Activated naive CD4-positive, alpha-beta T cell treated with anti-CD3 and anti-CD28 coated beads, Interleukin-2, amount 50 U/mL, for 72 hours (primary cell): Measurements from ENCODE around the gene SH3BGRL2. TPM values are rescaled to one million over a fixed set of nuclear protein-coding genes. Genes with fewer than 3 reads are reported as not detected.
"Not testable (repeated sequence)": the region's sequence is repeated elsewhere in the genome, so short reads cannot be mapped to it uniquely, and the experiment has no call there.

Experiments
- ATAC-seq, 2 donors: fragments of 150-1000 bp; cut with Tn5 transposase; 2 replicates each; pipeline ENCODE4 v1.10.0; 2021; ENCODE audit warnings: mild to moderate bottlenecking in 2 of 2, moderate library complexity in 2 of 2
- DNase-seq, 2 donors: peaks; one replicate each; pipeline ENCODE4 v3.0.0; 2021 to 2022; ENCODE audit warnings: low spot score in 2 of 2
- H3K27ac Mint-ChIP-seq, 2 donors: one replicate each; pipeline ENCODE4 v1.8.0; 2022; ENCODE audit warnings: mild to moderate bottlenecking in 2 of 2, mixed read lengths in 2 of 2
- H3K36me3 Mint-ChIP-seq, 2 donors: one replicate each; pipeline ENCODE4 v1.8.0; 2022; ENCODE audit warnings: mixed read lengths in 2 of 2
- H3K9me3 Mint-ChIP-seq, 2 donors: one replicate each; pipeline ENCODE4 v1.8.0; 2022; ENCODE audit warnings: mixed read lengths in 2 of 2
- total RNA-seq, 2 donors: library from RNA; stranded (reverse); gene quantifications; one replicate each; pipeline ENCODE4 v1.2.3, GENCODE V29; 2022

The SH3BGRL2 gene
- total RNA-seq, 2 donors from 2014 or later = 0.32 to 0.64 TPM

DNA sequence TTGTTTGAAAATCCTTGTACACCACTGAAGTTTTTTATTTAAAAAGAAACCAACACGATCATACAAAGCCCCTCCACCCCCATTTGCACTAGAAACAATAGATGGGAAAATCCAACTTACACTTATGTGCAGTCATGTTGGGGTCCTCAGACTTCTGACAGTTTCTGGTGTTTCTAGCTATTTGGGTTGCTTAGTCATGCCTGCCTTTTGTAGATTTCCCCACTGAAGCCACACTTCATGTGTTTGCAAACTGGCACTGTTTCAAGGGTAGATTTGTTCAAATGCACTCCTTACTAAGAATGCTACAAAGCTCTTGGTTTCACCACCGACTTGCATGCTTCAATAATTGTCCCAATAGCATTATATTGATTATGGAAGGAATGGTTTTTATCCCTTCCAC lies 1.5 kb downstream of the SH3BGRL2 start:
- Mint-ChIP-seq H3K27ac (no peak overlapping the region), H3K9me3 (no peaks in the 10 kb centered on the region), H3K36me3 (peaks cover 0 to 6% of the 10 kb centered on the region in 2 donors)
- ATAC-seq (no peak), DNase-seq (no peak)

DNA sequence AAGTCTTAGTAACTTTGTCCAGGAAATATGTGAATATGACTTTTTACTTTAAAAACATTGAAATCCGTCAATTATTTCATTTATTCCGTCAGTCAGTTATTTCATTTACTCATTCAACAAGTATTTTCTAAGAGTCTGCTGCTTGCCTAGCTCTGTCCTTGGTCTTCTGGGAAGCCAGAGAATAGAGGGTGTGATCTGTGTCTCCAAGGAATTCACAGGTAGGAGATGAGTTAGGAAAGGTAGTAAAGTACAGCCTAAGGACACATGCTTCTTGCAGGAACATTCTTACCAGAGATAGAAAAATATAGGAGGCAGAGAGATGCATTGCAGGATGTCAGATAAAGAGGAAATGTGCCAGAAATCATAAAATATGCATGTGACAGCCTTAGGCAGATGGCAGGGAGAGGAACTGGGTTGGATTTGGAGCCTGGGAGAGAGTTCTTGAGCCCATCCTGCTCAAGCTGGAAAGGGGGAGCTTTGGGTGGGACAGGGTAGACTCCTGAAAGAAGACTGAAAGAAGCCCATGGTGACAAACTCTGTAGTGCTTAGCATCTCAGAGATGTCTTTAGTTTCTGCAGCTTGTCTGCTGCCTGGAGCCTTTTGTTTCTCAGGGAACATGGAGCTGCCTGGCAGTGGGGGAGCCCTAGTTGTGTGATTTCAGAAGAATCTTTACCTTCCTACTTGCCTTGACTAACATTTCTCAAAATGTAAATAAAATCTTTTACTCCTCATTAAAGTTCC lies 3.5 kb downstream of the SH3BGRL2 start:
- Mint-ChIP-seq H3K9me3 (no peaks in the 10 kb centered on the region), H3K27ac (no peak overlapping the region), H3K36me3 (peaks cover 0 to 6% of the 10 kb centered on the region in 2 donors)
- ATAC-seq = no peak
- DNase-seq = no peak

GRCh38 chr6:79635232-79635543 lies 4.1 kb downstream of the SH3BGRL2 start:
- Mint-ChIP-seq H3K9me3 (no peaks in the 10 kb centered on the region), H3K36me3 (peaks cover 0 to 6% of the 10 kb centered on the region in 2 donors), H3K27ac (no peak overlapping the region)
- no peak for DNase-seq
- no peak for ATAC-seq

DNA sequence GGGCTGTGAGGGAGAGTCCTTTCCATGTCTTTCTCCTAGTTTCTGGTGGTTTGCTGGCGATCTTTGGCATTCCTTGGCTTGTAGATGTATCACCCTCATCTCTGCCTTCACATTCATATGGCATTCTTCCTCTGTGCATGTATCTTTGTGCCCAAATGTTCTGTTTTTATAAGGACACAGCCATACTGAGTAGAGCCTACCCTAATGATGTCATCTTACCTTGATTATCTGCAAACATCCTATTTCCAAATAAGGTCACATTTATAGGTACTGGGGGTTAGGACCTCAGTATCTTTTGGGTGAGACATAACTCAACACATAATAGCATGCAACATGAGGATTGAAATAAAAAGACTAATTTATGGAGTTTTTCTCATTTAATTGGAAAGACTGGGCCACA lies 5.5 kb downstream of the SH3BGRL2 start:
- ATAC-seq (no peak), DNase-seq (no peak)
- no peak overlapping the region for H3K27ac Mint-ChIP-seq
- H3K36me3 Mint-ChIP-seq = no peaks in the 10 kb centered on the region
- no peaks in the 10 kb centered on the region for H3K9me3 Mint-ChIP-seq

DNA sequence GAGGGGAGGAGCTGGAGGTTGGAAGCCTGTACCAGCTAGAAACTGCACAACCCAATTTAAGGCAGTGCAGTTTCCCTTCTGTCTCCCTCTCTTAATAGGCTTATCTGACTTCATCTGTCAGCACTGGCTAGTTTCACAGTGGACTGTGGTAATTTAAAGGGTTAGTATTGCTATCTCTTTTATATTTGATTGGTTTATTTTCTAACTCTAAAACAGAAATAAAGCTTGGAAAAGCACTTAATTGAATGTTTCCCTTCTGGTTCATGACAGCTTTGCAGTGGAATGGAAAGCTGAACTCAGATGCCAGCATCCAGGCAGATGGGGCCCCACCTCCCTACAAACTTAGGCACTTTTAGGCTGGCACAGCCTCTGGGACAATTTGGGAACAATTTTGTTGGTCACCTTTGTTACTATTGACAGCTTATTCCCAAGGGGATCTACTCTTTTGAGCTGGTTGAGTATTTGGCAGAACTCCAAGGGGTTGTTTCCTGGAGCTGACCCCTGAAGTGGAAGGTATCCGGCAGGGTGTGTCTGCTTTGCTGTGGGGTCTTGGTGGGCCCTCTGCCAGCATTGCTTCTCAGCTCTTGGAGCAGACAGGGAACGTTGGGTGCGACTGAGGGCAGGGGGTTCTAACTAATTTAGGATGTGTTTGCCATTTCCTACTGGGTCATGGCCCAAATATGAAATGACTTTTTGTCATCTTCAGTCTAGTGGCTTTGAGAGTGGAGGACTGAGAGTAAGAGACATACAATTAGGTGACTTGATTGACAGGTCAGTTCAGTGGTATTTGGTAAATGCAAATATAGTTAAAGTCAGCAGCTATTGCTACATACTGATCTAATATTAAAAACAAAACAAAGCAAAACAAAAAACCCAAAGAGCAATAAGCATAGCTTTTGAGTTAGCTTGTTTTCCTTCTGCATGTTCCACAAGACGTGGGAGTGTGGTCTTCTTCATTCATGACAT lies 9.3 kb downstream of the SH3BGRL2 start:
- Mint-ChIP-seq H3K9me3 (no peaks in the 10 kb centered on the region), H3K36me3 (no peaks in the 10 kb centered on the region), H3K27ac (no peak overlapping the region)
- DNase-seq (no peak), ATAC-seq (no peak)

DNA sequence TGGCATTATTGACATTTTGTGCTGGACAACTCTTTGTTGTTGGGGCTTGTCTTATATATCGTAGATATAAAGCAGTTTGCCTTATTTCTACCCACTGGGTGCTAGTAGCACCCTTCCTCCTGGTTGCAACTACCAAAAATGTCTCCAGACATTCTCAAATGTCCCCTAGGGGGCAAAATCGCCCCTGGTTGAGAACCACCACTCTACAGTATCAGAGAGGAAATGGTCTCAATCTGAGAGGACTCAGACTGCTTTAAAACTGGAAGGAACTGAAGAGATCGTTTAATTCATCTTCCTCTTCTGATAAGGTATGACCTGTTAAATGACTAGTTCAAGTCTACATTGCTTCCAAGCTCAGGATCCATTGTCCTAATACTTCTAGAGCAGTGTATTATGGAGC lies 14.9 kb downstream of the SH3BGRL2 start:
- DNase-seq = no peak
- Mint-ChIP-seq H3K9me3 (no peaks in the 10 kb centered on the region), H3K27ac (no peak overlapping the region), H3K36me3 (no peaks in the 10 kb centered on the region)
- ATAC-seq = peak; percentile 46 to 57

DNA sequence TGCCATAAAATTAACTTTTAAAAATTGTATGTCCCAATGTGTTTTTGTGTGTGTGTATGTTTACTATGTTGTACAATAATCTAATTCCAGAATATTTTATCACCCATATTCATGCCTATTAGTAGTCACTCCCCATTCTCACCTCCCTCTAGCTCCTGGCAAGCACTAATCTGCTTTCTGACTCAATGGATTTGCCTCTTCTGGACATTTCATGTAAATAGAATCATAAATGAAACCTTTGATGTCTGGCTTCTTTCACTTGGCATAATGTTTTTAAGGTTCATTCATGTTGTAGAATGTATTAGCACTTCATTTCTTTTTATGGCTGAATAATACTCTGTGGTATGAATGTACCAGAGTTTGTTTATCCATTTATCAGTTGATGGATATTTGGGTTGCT lies 15.4 kb downstream of the SH3BGRL2 start:
- H3K27ac Mint-ChIP-seq = no peak overlapping the region
- H3K36me3 Mint-ChIP-seq = no peaks in the 10 kb centered on the region
- no peak for DNase-seq
- ATAC-seq = no peak
- no peaks in the 10 kb centered on the region for H3K9me3 Mint-ChIP-seq

GRCh38 chr6:79647741-79648140 lies 16.6 kb downstream of the SH3BGRL2 start:
- DNase-seq = no peak
- Mint-ChIP-seq H3K9me3 (no peaks in the 10 kb centered on the region), H3K27ac (no peak overlapping the region), H3K36me3 (no peaks in the 10 kb centered on the region)
- ATAC-seq = no peak

- DNase-seq (no peak), ATAC-seq (no peak)
- Mint-ChIP-seq H3K9me3 (no peaks in the 10 kb centered on the region), H3K36me3 (no peaks in the 10 kb centered on the region), H3K27ac (no peak overlapping the region)
Observed at GRCh38 chr6:79648328-79648727, 17.2 kb downstream of the SH3BGRL2 start.

GRCh38 chr6:79649016-79649415 lies 17.9 kb downstream of the SH3BGRL2 start:
- Mint-ChIP-seq H3K9me3 (no peaks in the 10 kb centered on the region), H3K36me3 (no peaks in the 10 kb centered on the region), H3K27ac (no peak overlapping the region)
- ATAC-seq (no peak), DNase-seq (no peak)

- no peaks in the 10 kb centered on the region for H3K36me3 Mint-ChIP-seq
Observed at GRCh38 chr6:79650950-79651349, 19.8 kb downstream of the SH3BGRL2 start.

DNA sequence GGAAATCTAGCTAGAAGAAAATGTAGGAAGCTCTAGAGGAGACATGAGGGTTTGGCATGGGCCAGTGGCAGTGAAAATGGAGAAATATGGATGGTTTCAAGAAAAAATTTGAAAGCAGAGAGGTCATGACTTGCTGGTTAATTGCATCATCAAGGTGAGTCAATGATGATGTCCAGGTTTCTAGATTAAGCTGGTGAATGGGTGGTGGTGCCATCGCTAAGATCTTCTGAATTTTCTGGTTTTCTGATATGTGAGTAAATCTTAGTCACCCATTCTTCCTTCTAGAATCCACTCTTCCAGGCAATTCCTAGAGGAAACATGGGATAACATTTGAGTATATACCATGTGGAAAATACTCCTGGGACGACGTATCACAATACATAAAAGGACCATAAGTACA lies 25.0 kb downstream of the SH3BGRL2 start:
- H3K36me3 Mint-ChIP-seq = peaks cover 13 to 16% of the 10 kb centered on the region in 2 donors
- no peak overlapping the region for H3K27ac Mint-ChIP-seq
- DNase-seq (no peak), ATAC-seq (no peak)
- H3K9me3 Mint-ChIP-seq = peaks cover 4 to 18% of the 10 kb centered on the region in 2 donors

More at GRCh38 chr6:79650950-79651349, 19.8 kb downstream of the SH3BGRL2 start:
- Mint-ChIP-seq H3K9me3 (no peaks in the 10 kb centered on the region), H3K27ac (no peak overlapping the region)
- no peak for DNase-seq
- no peak for ATAC-seq

DNA sequence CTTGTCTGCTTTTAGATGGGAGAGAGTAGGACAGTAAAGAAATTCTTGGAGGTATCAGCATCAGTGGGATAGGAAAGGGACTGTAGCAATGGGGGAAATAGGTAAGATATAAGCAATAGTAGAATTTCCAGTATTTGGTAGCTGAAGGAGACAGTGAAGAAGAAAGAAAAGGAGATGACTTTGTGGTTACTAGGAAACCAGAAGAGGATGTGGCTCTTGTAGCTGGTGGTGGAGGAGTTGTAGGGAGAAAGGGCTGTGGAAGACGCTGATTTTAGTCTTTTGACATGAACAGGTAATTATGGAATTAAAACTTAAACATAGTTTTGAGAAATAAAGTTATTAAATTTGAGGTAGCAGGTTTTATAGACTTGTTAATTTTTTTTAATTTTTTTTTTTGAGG lies 26.1 kb downstream of the SH3BGRL2 start:
- peaks cover 12 to 26% of the 10 kb centered on the region in 2 donors for H3K9me3 Mint-ChIP-seq
- no peak overlapping the region for H3K27ac Mint-ChIP-seq
- peaks cover 16 to 27% of the 10 kb centered on the region in 2 donors for H3K36me3 Mint-ChIP-seq
- DNase-seq (no peak), ATAC-seq (no peak)

DNA sequence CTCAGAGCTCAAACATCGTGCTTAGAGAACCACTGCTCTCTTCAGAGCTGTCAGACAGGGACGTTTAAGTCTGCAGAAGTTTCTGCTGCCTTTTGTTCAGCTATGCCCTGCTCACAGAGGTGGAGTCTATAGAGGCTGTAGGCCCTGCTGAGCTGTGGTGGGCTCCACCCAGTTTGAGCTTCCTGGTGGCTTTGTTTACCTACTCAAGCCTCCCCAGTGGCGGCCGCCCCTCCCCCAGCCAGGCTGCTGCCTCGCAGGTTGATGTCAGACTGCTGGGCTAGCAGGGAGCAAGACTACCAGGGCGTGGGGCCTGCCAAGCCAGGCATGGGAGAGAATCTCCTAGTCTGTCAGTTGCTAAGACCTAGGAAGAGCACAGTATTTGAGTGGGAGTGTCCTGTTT lies 32.5 kb downstream of the SH3BGRL2 start:
- not testable (repeated sequence) for ATAC-seq, H3K27ac Mint-ChIP-seq, DNase-seq
- H3K9me3 Mint-ChIP-seq = peaks cover 21 to 39% of the 10 kb centered on the region in 2 donors
- H3K36me3 Mint-ChIP-seq = peaks cover 31 to 44% of the 10 kb centered on the region in 2 donors

GRCh38 chr6:79665725-79666551 lies 34.8 kb downstream of the SH3BGRL2 start:
- no peak overlapping the region for H3K27ac Mint-ChIP-seq

DNA sequence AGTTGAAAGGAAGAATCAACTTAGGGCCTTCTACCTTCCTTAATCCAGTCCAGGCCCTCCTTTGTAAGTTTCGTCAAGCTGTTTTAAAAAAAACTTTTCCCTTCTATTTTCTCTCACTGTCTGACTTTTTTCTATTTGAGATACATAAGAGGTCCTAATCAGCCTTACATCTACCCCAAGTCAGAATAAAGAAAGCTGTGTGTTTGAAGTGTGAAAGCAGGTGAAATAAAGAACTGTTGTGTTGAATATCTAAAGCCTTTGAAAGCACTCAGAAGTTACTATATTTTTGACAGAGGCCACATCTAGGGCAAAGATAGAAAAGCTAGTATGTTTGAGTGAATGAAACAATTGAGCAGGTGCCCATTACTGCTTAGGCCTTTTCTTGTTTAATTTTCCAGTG lies 35.5 kb downstream of the SH3BGRL2 start:
- Mint-ChIP-seq H3K27ac (no peak overlapping the region), H3K36me3 (peaks cover 15 to 23% of the 10 kb centered on the region in 2 donors), H3K9me3 (peaks cover 13 to 20% of the 10 kb centered on the region in 2 donors)
- DNase-seq = no peak
- no peak for ATAC-seq

More at GRCh38 chr6:79665725-79666551, 34.8 kb downstream of the SH3BGRL2 start:
- no peak for ATAC-seq
- DNase-seq = no peak
- H3K9me3 Mint-ChIP-seq = peaks cover 19 to 26% of the 10 kb centered on the region in 2 donors
- peaks cover 20 to 30% of the 10 kb centered on the region in 2 donors for H3K36me3 Mint-ChIP-seq

GRCh38 chr6:79668381-79668780 lies 37.3 kb downstream of the SH3BGRL2 start:
- ATAC-seq = no peak
- Mint-ChIP-seq H3K27ac (peak overlapping the region in 1 of 2 donors; percentile 4), H3K36me3 (peaks cover 5 to 7% of the 10 kb centered on the region in 2 donors), H3K9me3 (peaks cover 0 to 7% of the 10 kb centered on the region in 2 donors)
- DNase-seq = no peak
